Liver (tissue), 9 donors: ENCODE data around the gene MAMDC4. TPM values are rescaled to one million over a fixed set of nuclear protein-coding genes. Genes with fewer than 3 reads are reported as not detected.
A peak's percentile ranks its signal among the peaks of the same experiment; 100 is the strongest.

Experiments used
- DNase-seq: peaks from one replicate; pipeline ENCODE4 v3.0.0-alpha.2; 2017; ENCODE audit warnings: low spot score
- H3K27ac ChIP-seq, 2 donors: one replicate each; pipeline ENCODE4 v1.7.0; 2013; ENCODE audit warnings: inconsistent platforms in 2 of 2, low read length in 2 of 2, control low read depth in 1 of 2, low read depth in 1 of 2, mild to moderate bottlenecking in 1 of 2
- H3K27me3 ChIP-seq, 4 donors: one replicate each; pipeline versions ENCODE4 v1.6.1 to v1.7.0; 2013; ENCODE audit warnings: low read length in 3 of 4, inconsistent platforms in 1 of 4, mild to moderate bottlenecking in 1 of 4, moderate library complexity in 1 of 4; ENCODE audit not compliant: control insufficient read depth in 4 of 4, insufficient read depth in 4 of 4
- H3K36me3 ChIP-seq, 4 donors: one replicate each; pipeline versions ENCODE4 v1.6.1 to v1.7.0; 2013; ENCODE audit warnings: low read length in 3 of 4, mild to moderate bottlenecking in 3 of 4, low read depth in 1 of 4, moderate library complexity in 1 of 4; ENCODE audit not compliant: control insufficient read depth in 4 of 4, insufficient read depth in 3 of 4
- H3K4me1 ChIP-seq, 4 donors: one replicate each; pipeline versions ENCODE4 v1.6.1 to v1.7.0; 2013; ENCODE audit warnings: low read length in 3 of 4, mild to moderate bottlenecking in 3 of 4, moderate library complexity in 1 of 4; ENCODE audit not compliant: control insufficient read depth in 4 of 4, insufficient read depth in 4 of 4
- H3K4me3 ChIP-seq, 3 donors: one replicate each; pipeline versions ENCODE4 v1.6.1 to v1.7.0; 2013; ENCODE audit warnings: low read length in 3 of 3, control low read depth in 1 of 3, low read depth in 1 of 3, mild to moderate bottlenecking in 1 of 3
- H3K9ac ChIP-seq, 2 donors: one replicate each; pipeline ENCODE4 v1.7.0; 2013; ENCODE audit warnings: low read length in 2 of 2, mild to moderate bottlenecking in 2 of 2, moderate library complexity in 2 of 2, control low read depth in 1 of 2, low read depth in 1 of 2
- H3K9me3 ChIP-seq, 4 donors: one replicate each; pipeline versions ENCODE4 v1.6.1 to v1.7.0; 2013; ENCODE audit warnings: low read length in 3 of 4; ENCODE audit not compliant: control insufficient read depth in 4 of 4
- ATF3 ChIP-seq: IDR thresholded peaks from 2 replicates; pipeline ENCODE4 v1.6.1; 2016; ENCODE audit warnings: antibody characterized with exemption
- CTCF ChIP-seq: fragments of 150-350 bp; IDR thresholded peaks from 2 replicates; pipeline ENCODE4 v1.5.1; 2017; ENCODE audit warnings: improper control_type of control experiment, low read depth, low read length; ENCODE audit not compliant: missing input control
- EGR1 ChIP-seq, 2 donors: IDR thresholded peaks; 2 replicates each; pipeline ENCODE4 v1.6.1; 2016 to 2018; ENCODE audit warnings: antibody characterized with exemption in 2 of 2, low read depth in 2 of 2
- FOXA1 ChIP-seq: IDR thresholded peaks from 2 replicates; pipeline ENCODE4 v1.6.1; 2016; ENCODE audit warnings: antibody characterized with exemption
- FOXA2 ChIP-seq: IDR thresholded peaks from 2 replicates; pipeline ENCODE4 v1.6.1; 2016; ENCODE audit warnings: antibody characterized with exemption
- GABPA ChIP-seq, 2 donors: IDR thresholded peaks in 1 of 2; conservative IDR thresholded peaks in 1 of 2; 2 replicates each; pipeline ENCODE4 v1.6.1; 2016; ENCODE audit warnings: antibody characterized with exemption in 2 of 2, mild to moderate bottlenecking in 1 of 2, moderate library complexity in 1 of 2
- HNF4A ChIP-seq, 2 donors: conservative IDR thresholded peaks; 2 replicates each; pipeline ENCODE4 v1.6.1; 2016; ENCODE audit warnings: antibody characterized with exemption in 2 of 2, mild to moderate bottlenecking in 2 of 2
- HNF4G ChIP-seq: IDR thresholded peaks from 2 replicates; pipeline ENCODE4 v1.6.1; 2016; ENCODE audit warnings: antibody characterized with exemption
- JUND ChIP-seq, 2 donors: IDR thresholded peaks; 2 replicates each; pipeline ENCODE4 v1.6.1; 2016; ENCODE audit warnings: antibody characterized with exemption in 2 of 2
- MAX ChIP-seq: IDR thresholded peaks from 2 replicates; pipeline ENCODE4 v1.6.1; 2016; ENCODE audit warnings: antibody characterized with exemption
- NR2F2 ChIP-seq: IDR thresholded peaks from 2 replicates; pipeline ENCODE4 v1.6.1; 2016; ENCODE audit warnings: antibody characterized with exemption
- RAD21 ChIP-seq, 2 donors: IDR thresholded peaks; 2 replicates each; pipeline ENCODE4 v1.6.1; 2016; ENCODE audit warnings: antibody characterized with exemption in 2 of 2, mild to moderate bottlenecking in 2 of 2
- REST ChIP-seq: IDR thresholded peaks from 2 replicates; pipeline ENCODE4 v1.6.1; 2016; ENCODE audit warnings: antibody characterized with exemption, mild to moderate bottlenecking
- RXRA ChIP-seq, 2 donors: IDR thresholded peaks; 2 replicates each; pipeline ENCODE4 v1.6.1; 2017 to 2018; ENCODE audit warnings: antibody characterized with exemption in 2 of 2, mild to moderate bottlenecking in 1 of 2
- SP1 ChIP-seq: IDR thresholded peaks from 2 replicates; pipeline ENCODE4 v1.6.1; 2018; ENCODE audit warnings: antibody characterized with exemption, mild to moderate bottlenecking
- TAF1 ChIP-seq: conservative IDR thresholded peaks from 2 replicates; pipeline ENCODE4 v1.6.1; 2016; ENCODE audit warnings: antibody characterized with exemption, mild to moderate bottlenecking
- YY1 ChIP-seq: IDR thresholded peaks from 2 replicates; pipeline ENCODE4 v1.6.1; 2016; ENCODE audit warnings: antibody characterized with exemption, mild to moderate bottlenecking
- WGBS: extraction: QIAGEN DNeasy Blood & Tissue Kit; methylation state at CpG from one replicate; pipeline ENCODE4 v1.1.7; 2013; 5-methylcytosine and 5-hydroxymethylcytosine counted together
- polyA plus RNA-seq, 2 donors: library from polyadenylated mRNA; stranded (reverse) in 1 of 2; unstranded in 1 of 2; fragments of 200-250 nt in 1 of 2; fragments of >200 nt in 1 of 2; fragmentation: Nextera tagmentation in 1 of 2; extraction: Ambion mirVana in 1 of 2; gene quantifications; one replicate each; pipeline versions ENCODE4 v1.2.1 to v1.2.3, GENCODE V29; 2013 to 2015
- total RNA-seq, 2 donors: library from RNA; depleted of rRNA; stranded (reverse); fragments of >200 nt; gene quantifications; one replicate each; pipeline ENCODE4 v1.2.3, GENCODE V29; 2014
- TF ChIP-seq, protein P1 (sequence below): IDR thresholded peaks from 2 replicates; pipeline ENCODE4 v1.6.1; 2016; ENCODE audit warnings: antibody characterized with exemption
- donor health status: healthy.
- donor health status: healthy.
- donor health status: healthy.
- donor health status: healthy.
- donor health status: healthy.

The MAMDC4 gene
- total and polyA plus RNA-seq, 4 donors = 2.4 to 8.1 (median 3.9) TPM

DNA sequence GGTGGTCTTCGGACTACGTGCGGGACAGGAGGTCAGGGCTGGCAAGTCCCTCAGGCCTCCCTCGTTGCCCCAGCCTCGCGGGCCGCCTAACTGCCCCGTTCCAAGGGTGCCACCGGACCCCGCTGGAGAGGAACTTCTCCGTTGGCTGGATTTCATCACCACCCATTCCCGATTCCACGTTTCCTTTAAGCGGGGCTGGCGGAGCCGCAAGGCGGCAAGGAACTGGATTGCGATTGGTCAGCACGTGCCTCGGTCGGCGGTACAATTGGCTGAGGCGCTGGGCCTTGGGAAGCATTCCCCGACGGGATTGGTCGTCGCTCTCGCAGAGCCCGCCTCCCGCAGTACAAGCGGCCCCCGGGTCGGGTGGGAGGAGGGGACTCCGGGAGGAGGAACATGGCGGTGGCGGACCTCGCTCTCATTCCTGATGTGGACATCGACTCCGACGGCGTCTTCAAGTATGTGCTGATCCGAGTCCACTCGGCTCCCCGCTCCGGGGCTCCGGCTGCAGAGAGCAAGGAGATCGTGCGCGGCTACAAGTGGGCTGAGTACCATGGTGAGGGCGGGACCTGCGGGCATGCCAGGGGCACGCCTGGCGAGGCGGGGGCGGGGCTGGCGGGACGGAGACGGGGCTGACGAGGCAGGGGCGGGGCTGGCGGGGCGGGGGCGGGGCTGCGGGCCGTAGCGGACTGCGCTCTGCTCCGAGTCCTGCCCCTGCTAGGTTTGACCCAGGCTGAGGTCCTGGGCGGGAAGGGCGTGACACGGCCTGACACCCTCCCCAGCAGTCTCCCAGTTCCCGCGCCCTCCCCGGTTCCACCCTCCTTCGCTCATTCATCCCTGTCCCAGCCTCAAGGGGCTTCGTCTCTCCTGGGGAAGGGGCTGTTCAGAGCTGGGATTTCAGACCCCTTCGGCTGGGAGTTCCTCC lies 2.8 kb upstream of the MAMDC4 start, which contains the start of gene PHPT1:
Gene PHPT1 (plus strand): TSS at position 372 of the 922 bp plus-strand sequence. CDS start 22 bp downstream, at position 394.
- Histone ChIP-seq H3K9me3 (peaks cover 0 to 3% (median 0%) of the 10 kb centered on the region in 4 donors), H3K27me3 (no peaks in the 10 kb centered on the region), H3K9ac (peak within 1 kb of the TSS; percentile 35 to 68), H3K4me3 (peak within 1 kb of the TSS; percentile 82 to 92 (median 83)), H3K4me1 (peaks cover 18 to 50% (median 41%) of the 10 kb centered on the region in 4 donors), H3K36me3 (peaks cover 0 to 2% (median 0%) of the 10 kb centered on the region in 4 donors), H3K27ac (peak within 1 kb of the TSS; percentile 83 to 91)
- peak; percentile 98 for DNase-seq
- TF ChIP-seq NR2F2 = no peak
- TF ChIP-seq HNF4A (conservative IDR thresholded peaks at IDR 0.05) = peak in 1 of 2 donors; percentile 42
- TF ChIP-seq ATF3 = no peak
- peak; percentile 81 for TF ChIP-seq MAX
- TF ChIP-seq, protein P1, sequence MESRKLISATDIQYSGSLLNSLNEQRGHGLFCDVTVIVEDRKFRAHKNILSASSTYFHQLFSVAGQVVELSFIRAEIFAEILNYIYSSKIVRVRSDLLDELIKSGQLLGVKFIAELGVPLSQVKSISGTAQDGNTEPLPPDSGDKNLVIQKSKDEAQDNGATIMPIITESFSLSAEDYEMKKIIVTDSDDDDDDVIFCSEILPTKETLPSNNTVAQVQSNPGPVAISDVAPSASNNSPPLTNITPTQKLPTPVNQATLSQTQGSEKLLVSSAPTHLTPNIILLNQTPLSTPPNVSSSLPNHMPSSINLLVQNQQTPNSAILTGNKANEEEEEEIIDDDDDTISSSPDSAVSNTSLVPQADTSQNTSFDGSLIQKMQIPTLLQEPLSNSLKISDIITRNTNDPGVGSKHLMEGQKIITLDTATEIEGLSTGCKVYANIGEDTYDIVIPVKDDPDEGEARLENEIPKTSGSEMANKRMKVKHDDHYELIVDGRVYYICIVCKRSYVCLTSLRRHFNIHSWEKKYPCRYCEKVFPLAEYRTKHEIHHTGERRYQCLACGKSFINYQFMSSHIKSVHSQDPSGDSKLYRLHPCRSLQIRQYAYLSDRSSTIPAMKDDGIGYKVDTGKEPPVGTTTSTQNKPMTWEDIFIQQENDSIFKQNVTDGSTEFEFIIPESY = no peak
- TF ChIP-seq RXRA (IDR thresholded peaks at IDR 0.05) = peak; percentile 11 to 34
- peak in 1 of 2 donors; percentile 14 for TF ChIP-seq EGR1 (IDR thresholded peaks at IDR 0.05; ENCODE audit: low read depth in 2 of 2)
- TF ChIP-seq JUND (IDR thresholded peaks at IDR 0.05) = no peak
- no peak for TF ChIP-seq CTCF
- no peak for TF ChIP-seq REST
- no peak for TF ChIP-seq HNF4G
- TF ChIP-seq FOXA2 = no peak
- TF ChIP-seq YY1 = peak; percentile 94
- no peak for TF ChIP-seq TAF1
- TF ChIP-seq RAD21 (IDR thresholded peaks at IDR 0.05) = peak in 1 of 2 donors; percentile 23
- TF ChIP-seq SP1 = peak; percentile 99
- TF ChIP-seq FOXA1 = no peak
- peak in 1 of 2 donors; percentile 53 for TF ChIP-seq GABPA (IDR thresholded peaks at IDR 0.05 in 1 of 2, conservative IDR thresholded peaks at IDR 0.05 in 1 of 2)
- under 1% methylated on average over 77 of the region's 77 CpGs for whole genome bisulfite sequencing
